Hematopoietic multipotent progenitor cell treated with erythropoietin and hydrocortisone succinate and interleukin-3 and kit ligand, for 15 days (in vitro differentiated cells): ENCODE measurements around the gene SAP30BP.
A peak's percentile ranks its signal among the peaks of the same experiment; 100 is the strongest.

Source experiments
- DNase-seq: peaks from one replicate; pipeline ENCODE4 v3.0.0-alpha.2; 2015; ENCODE audit warnings: low spot score

SAP30BP gene

GRCh38 chr17:75689441-75689873 is 22.3 kb downstream of the SAP30BP start:
- no peak for DNase-seq

- DNase-seq = no peak
Measured at GRCh38 chr17:75691371-75691791, 24.2 kb downstream of the SAP30BP start.

- DNase-seq = no peak
Measured at GRCh38 chr17:75691801-75692626, 24.9 kb downstream of the SAP30BP start.

GRCh38 chr17:75692976-75693375 is 25.8 kb downstream of the SAP30BP start:
- DNase-seq = no peak

- no peak for DNase-seq
Measured at GRCh38 chr17:75693500-75694481, 26.7 kb downstream of the SAP30BP start.

- no peak for DNase-seq
Measured at GRCh38 chr17:75694536-75694935, 27.4 kb downstream of the SAP30BP start.

- no peak for DNase-seq
Measured at GRCh38 chr17:75695141-75695829, 28.1 kb downstream of the SAP30BP start.

- DNase-seq = no peak
Measured at GRCh38 chr17:75695830-75696271, 28.7 kb downstream of the SAP30BP start.

GRCh38 chr17:75697651-75698291 is 30.6 kb downstream of the SAP30BP start:
- DNase-seq = no peak

GRCh38 chr17:75698659-75699058 is 31.5 kb downstream of the SAP30BP start:
- DNase-seq = no peak

- DNase-seq = no peak
Measured at GRCh38 chr17:75701288-75701687, 34.1 kb downstream of the SAP30BP start.

- DNase-seq = no peak
Measured at GRCh38 chr17:75703191-75703590, 36.1 kb downstream of the SAP30BP start.

GRCh38 chr17:75703591-75703990 is 36.5 kb downstream of the SAP30BP start:
- DNase-seq = no peak

- DNase-seq = no peak
Measured at GRCh38 chr17:75704963-75705875, 38.1 kb downstream of the SAP30BP start.

- no peak for DNase-seq
Measured at GRCh38 chr17:75706042-75706728, 39.0 kb downstream of the SAP30BP start.

GRCh38 chr17:75707079-75707571 is 40.0 kb downstream of the SAP30BP start:
- peak; percentile 69 for DNase-seq

- no peak for DNase-seq
Measured at GRCh38 chr17:75712446-75712845, 45.3 kb downstream of the SAP30BP start.

GRCh38 chr17:75719732-75720131 is 52.6 kb downstream of the SAP30BP start:
- no peak for DNase-seq

- DNase-seq = no peak
Measured at GRCh38 chr17:75720656-75721462, 53.7 kb downstream of the SAP30BP start, which contains the start of gene ITGB4. ITGB4 (plus strand) TSS chr17:75721459; CDS start chr17:75724704, 3,245 bp downstream.
